Left lung (tissue), 10 donors: ENCODE measurements around the gene UNC13A. TPM values are rescaled to one million over a fixed set of nuclear protein-coding genes. Genes with fewer than 3 reads are reported as not detected.
A peak's percentile ranks its signal among the peaks of the same experiment; 100 is the strongest.

Source experiments
- ATAC-seq: fragments of 200-7000 bp; cut with Tn5 transposase; one replicate; pipeline ENCODE4 v1.9.1; 2020; ENCODE audit warnings: moderate library complexity
- DNase-seq, 4 donors: peaks; one replicate each; pipeline ENCODE4 v3.0.0-alpha.2; 2013 to 2020
- H3K27ac ChIP-seq, 2 donors: fragments of 200-600 bp; sonication (generic) in 1 of 2; one replicate each; pipeline versions ENCODE4 v1.5.0 to v1.8.0; 2020 to 2021
- H3K27me3 ChIP-seq, 2 donors: fragments of 200-600 bp; sonication (generic) in 1 of 2; one replicate each; pipeline versions ENCODE4 v1.5.0 to v1.8.0; 2020 to 2021
- H3K36me3 ChIP-seq, 2 donors: fragments of 200-600 bp; sonication (generic) in 1 of 2; one replicate each; pipeline versions ENCODE4 v1.5.0 to v1.8.0; 2020 to 2021
- H3K4me1 ChIP-seq, 2 donors: fragments of 200-600 bp; one replicate each; pipeline ENCODE4 v1.8.0; 2021
- H3K4me3 ChIP-seq, 2 donors: fragments of 200-600 bp; sonication (generic) in 1 of 2; one replicate each; pipeline versions ENCODE4 v1.5.0 to v1.8.0; 2020 to 2021; ENCODE audit warnings: mild to moderate bottlenecking in 1 of 2
- H3K9me3 ChIP-seq, 2 donors: fragments of 200-600 bp; sonication (generic) in 1 of 2; one replicate each; pipeline versions ENCODE4 v1.5.0 to v1.8.0; 2020 to 2021
- CTCF ChIP-seq, 2 donors: fragments of 200-600 bp; sonication (generic) in 1 of 2; IDR thresholded peaks; one replicate each; pipeline versions ENCODE4 v1.5.0 to v1.8.0; 2021; ENCODE audit warnings: antibody characterized with exemption in 2 of 2
- intact Hi-C, 2 donors: fragments of 100-400 bp; cut with DNase I; formaldehyde crosslinking; loops; one replicate each; pipeline versions ENCODE4 v1.11.2 to v1.14.2; 2022
- polyA plus RNA-seq, 6 donors: library from polyadenylated mRNA; unstranded; fragments of 120-200 nt; gene quantifications; one replicate each; pipeline ENCODE4 v1.2.1, GENCODE V29; 2013; ENCODE audit not compliant: insufficient read length in 6 of 6
- total RNA-seq, 2 donors: library from RNA; stranded (reverse); fragmentation: NEBNext Ultra II Directional; extraction: Animal tissue kit (Norgen Biotek cat#: 25700); gene quantifications; one replicate each; pipeline ENCODE4 v1.2.1, GENCODE V29; 2021
- donor health status: DM: no; HTN: yes; CAD: no.
- donor health status: DM: no; HTN: no; CAD: no.

The UNC13A gene
- total and polyA plus RNA-seq, 8 donors: 0.15 to 0.98 (median 0.56) TPM

GRCh38 chr19:17682273-17682672 is 5.9 kb downstream of the UNC13A start:
- H3K27ac ChIP-seq: no peak overlapping the region
- H3K4me3 ChIP-seq: no peak overlapping the region
- peaks cover 9 to 98% of the 10 kb centered on the region in 2 donors for H3K27me3 ChIP-seq
- no peaks in the 10 kb centered on the region for H3K9me3 ChIP-seq
- intact Hi-C loops: no loop called here
- peaks cover 0 to 30% of the 10 kb centered on the region in 2 donors for H3K4me1 ChIP-seq
- TF ChIP-seq CTCF (IDR thresholded peaks at IDR 0.05): no peak
- ATAC-seq (no peak), DNase-seq (no peak)
- no peaks in the 10 kb centered on the region for H3K36me3 ChIP-seq

GRCh38 chr19:17681505-17682125 is 6.5 kb downstream of the UNC13A start:
- H3K36me3 ChIP-seq: no peaks in the 10 kb centered on the region
- peak; percentile 41 for ATAC-seq
- DNase-seq: peak in 2 of 4 donors; percentile 32 to 44
- no peaks in the 10 kb centered on the region for H3K9me3 ChIP-seq
- H3K27ac ChIP-seq: no peak overlapping the region
- no peak for TF ChIP-seq CTCF (IDR thresholded peaks at IDR 0.05)
- no peak overlapping the region for H3K4me3 ChIP-seq
- H3K27me3 ChIP-seq: peaks cover 4 to 92% of the 10 kb centered on the region in 2 donors
- peaks cover 0 to 24% of the 10 kb centered on the region in 2 donors for H3K4me1 ChIP-seq
- intact Hi-C loops: no loop called here

GRCh38 chr19:17680230-17680722 is 7.9 kb downstream of the UNC13A start:
- Histone ChIP-seq H3K9me3 (no peaks in the 10 kb centered on the region), H3K27ac (no peak overlapping the region), H3K4me3 (peak overlapping the region in 1 of 2 donors; percentile 7), H3K27me3 (peaks cover 0 to 79% of the 10 kb centered on the region in 2 donors), H3K36me3 (no peaks in the 10 kb centered on the region), H3K4me1 (peaks cover 0 to 20% of the 10 kb centered on the region in 2 donors)
- ATAC-seq (peak; percentile 87), DNase-seq (peak in 3 of 4 donors; percentile 58 to 85 (median 63))
- no peak for TF ChIP-seq CTCF (IDR thresholded peaks at IDR 0.05)
- intact Hi-C loops: no loop called here

GRCh38 chr19:17679526-17680229 is 8.5 kb downstream of the UNC13A start:
- H3K36me3 ChIP-seq: no peaks in the 10 kb centered on the region
- TF ChIP-seq CTCF (IDR thresholded peaks at IDR 0.05): no peak
- peaks cover 0 to 78% of the 10 kb centered on the region in 2 donors for H3K27me3 ChIP-seq
- DNase-seq (no peak), ATAC-seq (no peak)
- intact Hi-C loops: no loop called here
- peak overlapping the region in 1 of 2 donors; percentile 7 for H3K4me3 ChIP-seq
- H3K27ac ChIP-seq: peak overlapping the region in 1 of 2 donors; percentile 18
- H3K4me1 ChIP-seq: peaks cover 0 to 20% of the 10 kb centered on the region in 2 donors
- no peaks in the 10 kb centered on the region for H3K9me3 ChIP-seq

- intact Hi-C loops: no loop called here
- DNase-seq: no peak
- TF ChIP-seq CTCF (IDR thresholded peaks at IDR 0.05): no peak
- H3K9me3 ChIP-seq: no peaks in the 10 kb centered on the region
- H3K4me3 ChIP-seq: no peak overlapping the region
- peaks cover 0 to 20% of the 10 kb centered on the region in 2 donors for H3K4me1 ChIP-seq
- no peaks in the 10 kb centered on the region for H3K36me3 ChIP-seq
- H3K27me3 ChIP-seq: peaks cover 0 to 74% of the 10 kb centered on the region in 2 donors
- H3K27ac ChIP-seq: no peak overlapping the region
- ATAC-seq: no peak
Measured at GRCh38 chr19:17678836-17679235, 9.3 kb downstream of the UNC13A start.
